Duodenal mucosa (tissue), 2 donors: Measurements from ENCODE around the gene MTMR2.
"Not testable (repeated sequence)": the region's sequence is repeated elsewhere in the genome, so short reads cannot be mapped to it uniquely, and the experiment has no call there.

Source experiments
- H3K27ac ChIP-seq: one replicate; pipeline ENCODE4 v1.7.0; 2013; ENCODE audit warnings: low read depth, low read length
- H3K27me3 ChIP-seq, 2 donors: one replicate each; pipeline ENCODE4 v1.7.0; 2013; ENCODE audit warnings: low read length in 2 of 2, control low read depth in 1 of 2; ENCODE audit not compliant: insufficient read depth in 2 of 2, control insufficient read depth in 1 of 2
- H3K36me3 ChIP-seq, 2 donors: one replicate each; pipeline ENCODE4 v1.7.0; 2013; ENCODE audit warnings: low read length in 2 of 2, control low read depth in 1 of 2; ENCODE audit not compliant: insufficient read depth in 2 of 2, control insufficient read depth in 1 of 2
- H3K4me1 ChIP-seq, 2 donors: one replicate each; pipeline ENCODE4 v1.7.0; 2013; ENCODE audit warnings: low read length in 2 of 2, control low read depth in 1 of 2; ENCODE audit not compliant: insufficient read depth in 2 of 2, control insufficient read depth in 1 of 2
- H3K4me3 ChIP-seq, 2 donors: one replicate each; pipeline ENCODE4 v1.7.0; 2013; ENCODE audit warnings: low read length in 2 of 2, low read depth in 1 of 2
- H3K9ac ChIP-seq, 2 donors: one replicate each; pipeline ENCODE4 v1.7.0; 2013; ENCODE audit warnings: low read length in 2 of 2, low read depth in 1 of 2
- H3K9me3 ChIP-seq, 2 donors: one replicate each; pipeline ENCODE4 v1.7.0; 2013; ENCODE audit warnings: low read length in 2 of 2, control low read depth in 1 of 2; ENCODE audit not compliant: control insufficient read depth in 1 of 2

The MTMR2 gene

DNA sequence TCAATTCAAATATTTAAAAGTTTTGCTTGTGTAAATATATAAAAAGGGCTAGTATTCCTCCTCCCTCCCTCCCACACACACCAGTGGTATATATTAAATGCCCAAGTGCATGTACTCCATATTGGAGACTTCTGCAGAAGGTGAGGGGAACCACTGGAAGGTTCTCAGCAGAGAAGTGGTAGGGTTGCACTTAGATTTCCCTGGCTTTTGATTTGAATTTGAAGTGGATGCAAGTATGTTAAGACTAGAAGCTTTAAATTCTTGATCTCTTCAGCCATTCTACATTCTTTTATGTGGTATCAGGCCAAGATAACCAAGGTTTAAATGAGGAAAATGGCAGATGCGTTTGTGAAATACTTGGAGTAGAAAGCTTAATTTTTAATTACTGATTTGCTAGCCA lies 90.5 kb downstream of the MTMR2 start:
- Histone ChIP-seq H3K9me3 (no peaks in the 10 kb centered on the region), H3K9ac (no peak overlapping the region), H3K4me1 (peaks cover 0 to 3% of the 10 kb centered on the region in 2 donors), H3K27me3 (no peaks in the 10 kb centered on the region), H3K4me3 (no peak overlapping the region), H3K27ac (no peak overlapping the region), H3K36me3 (peaks cover 14 to 66% of the 10 kb centered on the region in 2 donors)

DNA sequence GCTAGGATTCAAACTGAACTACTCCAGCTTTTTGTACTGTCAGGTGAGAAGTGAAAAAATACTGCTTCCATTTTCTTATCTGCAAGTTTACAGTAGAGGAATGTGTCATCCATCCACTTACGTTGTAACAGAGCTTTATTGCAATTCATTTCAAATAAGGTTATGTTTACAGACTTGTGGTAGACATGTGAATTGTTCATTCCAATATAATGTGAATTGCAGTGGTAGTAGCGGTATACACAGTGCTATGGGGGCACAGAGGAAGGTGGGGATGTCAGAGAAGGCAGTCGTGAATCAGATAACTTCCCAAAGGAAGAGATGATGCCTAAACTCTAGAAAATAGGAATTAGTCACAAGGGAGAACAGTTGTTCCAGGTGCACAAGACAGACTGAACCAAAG lies 91.1 kb downstream of the MTMR2 start:
- H3K27ac ChIP-seq, result no peak overlapping the region
- no peak overlapping the region for H3K9ac ChIP-seq
- H3K4me1 ChIP-seq, result peaks cover 0 to 3% of the 10 kb centered on the region in 2 donors
- peaks cover 10 to 61% of the 10 kb centered on the region in 2 donors for H3K36me3 ChIP-seq
- H3K4me3 ChIP-seq, result no peak overlapping the region
- no peaks in the 10 kb centered on the region for H3K27me3 ChIP-seq
- H3K9me3 ChIP-seq, result no peaks in the 10 kb centered on the region

DNA sequence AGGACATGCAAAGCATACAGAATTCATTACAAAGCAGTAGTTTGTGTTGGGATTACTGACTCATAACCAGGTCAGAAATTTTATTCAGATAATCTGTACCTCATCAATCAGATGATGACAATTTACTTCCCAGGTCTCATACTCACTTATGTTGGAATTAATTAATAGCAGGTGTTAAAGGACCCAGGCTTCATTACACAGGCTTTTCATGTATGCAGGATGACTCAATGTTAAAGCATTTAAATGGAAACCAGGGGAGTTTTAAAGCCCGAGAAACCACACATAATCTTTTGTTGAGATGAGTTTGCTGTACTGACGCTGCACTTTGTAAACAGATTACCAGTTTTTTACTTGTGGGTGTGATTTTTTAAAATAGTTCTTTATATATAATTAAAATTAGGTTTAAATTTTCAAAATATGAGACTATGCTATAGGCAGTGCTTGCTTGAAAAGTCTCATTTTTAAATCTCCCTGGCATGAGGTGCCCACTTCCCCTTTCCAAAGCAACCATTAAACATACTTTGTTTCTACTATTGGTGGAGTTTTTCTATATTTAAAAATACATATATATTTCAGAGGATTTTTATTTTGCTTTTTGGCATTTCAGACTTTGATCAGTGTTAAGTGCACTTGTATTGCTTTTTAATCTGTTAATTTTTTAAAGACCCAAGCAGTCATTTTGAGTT lies 92.6 kb downstream of the MTMR2 start:
- Histone ChIP-seq H3K9me3 (no peaks in the 10 kb centered on the region), H3K9ac (no peak overlapping the region), H3K27me3 (no peaks in the 10 kb centered on the region), H3K4me3 (no peak overlapping the region), H3K27ac (no peak overlapping the region), H3K36me3 (peaks cover 8 to 57% of the 10 kb centered on the region in 2 donors), H3K4me1 (peaks cover 0 to 2% of the 10 kb centered on the region in 2 donors)

DNA sequence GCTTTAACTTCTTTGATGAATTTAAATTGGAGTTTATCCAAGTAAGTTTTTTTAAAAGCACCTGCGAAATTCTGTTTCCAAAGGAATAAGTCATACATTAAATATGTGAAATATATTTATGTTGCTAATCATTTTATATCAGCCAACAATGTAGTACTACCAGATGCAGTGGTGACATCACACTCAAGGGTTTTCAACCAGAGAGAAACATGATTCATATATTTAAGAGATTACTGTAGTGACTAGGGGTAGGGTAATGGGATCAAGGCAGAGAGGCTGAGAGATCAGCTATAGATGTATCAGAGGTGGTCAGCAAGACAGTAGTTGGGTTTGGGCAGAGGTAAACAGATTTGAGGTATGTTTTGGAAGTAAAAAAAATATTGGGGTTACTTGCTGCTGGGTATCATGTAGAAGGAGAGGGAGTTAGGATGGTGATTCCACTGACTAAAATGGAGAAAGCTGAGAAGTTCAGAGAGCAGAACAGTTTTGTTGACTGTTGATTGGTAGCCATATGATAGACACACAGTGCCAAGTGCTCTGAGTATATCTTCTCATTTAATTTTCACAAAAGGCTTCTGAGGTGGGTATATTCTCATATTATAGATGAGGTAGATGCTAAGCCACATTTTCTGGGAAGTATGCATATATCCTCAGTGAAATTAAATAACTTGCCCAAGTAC lies 94.2 kb downstream of the MTMR2 start:
- peaks cover 8 to 51% of the 10 kb centered on the region in 2 donors for H3K36me3 ChIP-seq
- H3K9ac ChIP-seq, result no peak overlapping the region
- no peak overlapping the region for H3K27ac ChIP-seq
- H3K9me3 ChIP-seq, result no peaks in the 10 kb centered on the region
- no peaks in the 10 kb centered on the region for H3K27me3 ChIP-seq
- H3K4me3 ChIP-seq, result no peak overlapping the region
- no peaks in the 10 kb centered on the region for H3K4me1 ChIP-seq

DNA sequence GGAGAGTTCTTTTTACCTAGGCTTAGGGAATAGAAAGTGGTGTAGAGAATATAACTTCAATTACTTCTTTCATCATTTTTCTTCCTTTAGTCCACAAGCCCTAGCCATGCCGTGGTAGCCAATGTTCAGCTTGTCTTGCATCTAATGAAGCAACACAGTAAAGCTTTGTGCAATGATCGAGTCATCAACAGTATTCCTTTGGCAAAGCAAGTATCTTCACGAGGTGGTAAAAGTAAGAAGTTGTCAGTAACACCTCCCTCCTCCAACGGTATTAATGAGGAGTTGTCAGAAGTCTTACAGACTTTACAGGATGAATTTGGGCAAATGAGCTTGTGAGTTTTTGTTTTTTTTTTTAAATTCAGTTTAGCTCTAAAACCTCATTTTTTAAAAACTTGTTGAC lies 96.2 kb downstream of the MTMR2 start:
- Histone ChIP-seq H3K9me3 (no peaks in the 10 kb centered on the region), H3K27ac (no peak overlapping the region), H3K9ac (no peak overlapping the region), H3K4me3 (no peak overlapping the region), H3K27me3 (no peaks in the 10 kb centered on the region), H3K36me3 (peaks cover 11 to 48% of the 10 kb centered on the region in 2 donors), H3K4me1 (no peaks in the 10 kb centered on the region)

DNA sequence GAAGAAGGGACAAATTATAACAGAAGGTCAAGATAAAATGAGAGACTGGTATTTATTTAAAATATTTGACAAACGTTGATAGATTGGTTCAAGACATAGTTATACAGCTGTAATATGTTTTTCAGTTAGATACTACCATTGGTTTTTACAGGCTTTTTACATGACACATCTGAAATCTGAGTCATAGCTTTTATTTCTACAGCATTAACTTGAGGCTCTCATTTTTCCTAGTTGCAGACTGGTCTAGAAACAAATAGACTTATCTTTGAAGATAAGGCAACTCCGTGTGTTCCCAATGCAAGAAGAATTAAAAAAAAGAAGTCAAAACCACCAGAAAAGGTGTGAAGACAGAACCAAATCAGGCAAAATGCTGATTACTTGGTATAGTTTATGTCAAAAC lies 102.3 kb downstream of the MTMR2 start:
- H3K27me3 ChIP-seq, result no peaks in the 10 kb centered on the region
- peaks cover 7 to 43% of the 10 kb centered on the region in 2 donors for H3K36me3 ChIP-seq

DNA sequence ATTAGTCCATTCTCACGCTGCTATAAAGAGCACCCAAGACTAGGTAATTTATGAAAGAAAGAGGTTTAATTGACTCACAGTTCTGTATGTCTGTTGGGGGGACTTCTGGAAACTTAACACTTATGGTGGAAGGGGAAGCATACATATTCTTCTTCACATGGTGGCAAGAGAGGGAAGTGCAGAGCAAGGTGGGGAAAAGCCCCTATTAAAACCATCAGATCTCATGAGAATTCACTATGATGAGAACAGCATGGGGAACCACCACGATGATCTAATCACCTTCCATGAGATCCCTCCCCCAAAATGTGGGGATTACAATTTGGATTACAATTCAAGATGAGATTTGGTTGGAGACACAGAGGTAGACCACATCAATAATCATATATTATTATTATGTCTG lies 107.9 kb downstream of the MTMR2 start:
- H3K27me3 ChIP-seq, result no peaks in the 10 kb centered on the region
- no peak overlapping the region for H3K4me3 ChIP-seq
- no peaks in the 10 kb centered on the region for H3K9me3 ChIP-seq
- no peaks in the 10 kb centered on the region for H3K4me1 ChIP-seq
- H3K9ac ChIP-seq, result no peak overlapping the region
- H3K36me3 ChIP-seq, result peaks cover 3 to 41% of the 10 kb centered on the region in 2 donors
- H3K27ac ChIP-seq, result no peak overlapping the region

More for the DNA sequence above, 102.3 kb downstream of the MTMR2 start:
- no peaks in the 10 kb centered on the region for H3K9me3 ChIP-seq
- no peaks in the 10 kb centered on the region for H3K4me1 ChIP-seq
- H3K4me3 ChIP-seq, result no peak overlapping the region
- H3K27ac ChIP-seq, result no peak overlapping the region
- no peak overlapping the region for H3K9ac ChIP-seq

DNA sequence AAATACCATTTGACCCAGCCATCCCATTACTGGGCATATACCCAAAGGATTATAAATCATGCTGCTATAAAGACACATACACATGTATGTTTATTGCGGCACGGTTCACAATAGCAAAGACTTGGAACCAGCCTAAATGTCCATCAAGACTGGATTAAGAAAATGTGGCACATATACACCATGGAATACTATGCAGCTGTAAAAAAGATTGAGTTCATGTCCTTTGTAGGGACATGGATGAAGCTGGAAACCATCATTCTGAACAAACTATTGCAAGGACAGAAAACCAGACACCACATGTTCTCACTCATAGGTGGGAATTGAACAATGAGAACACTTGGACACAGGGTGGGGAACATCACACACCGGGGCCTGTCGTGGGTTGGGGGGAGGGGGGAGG lies 112.9 kb downstream of the MTMR2 start:
- H3K4me3 ChIP-seq, H3K4me1 ChIP-seq, H3K9ac ChIP-seq, H3K27ac ChIP-seq, H3K9me3 ChIP-seq, H3K27me3 ChIP-seq: not testable (repeated sequence)
- peaks cover 9 to 26% of the 10 kb centered on the region in 2 donors for H3K36me3 ChIP-seq

DNA sequence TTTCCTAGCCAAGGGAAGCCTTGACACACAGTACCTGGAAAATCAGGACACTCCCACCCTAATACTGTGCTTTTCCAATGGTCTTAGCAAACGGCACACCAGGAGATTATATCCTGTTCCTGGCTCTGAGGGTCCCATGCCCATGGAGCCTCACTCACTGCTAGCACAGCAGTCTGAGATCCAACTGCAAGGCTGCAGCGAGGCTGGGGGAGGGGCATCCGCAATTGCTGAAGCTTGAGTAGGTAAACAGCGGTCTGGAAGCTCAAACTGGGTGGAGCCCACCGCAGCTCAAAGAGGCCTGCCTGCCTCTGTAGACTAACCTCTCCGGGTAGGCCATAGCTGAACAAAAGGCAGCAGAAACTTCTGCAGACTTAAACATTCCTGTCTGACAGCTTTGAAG lies 117.4 kb downstream of the MTMR2 start:
- not testable (repeated sequence) for H3K9me3 ChIP-seq, H3K27me3 ChIP-seq, H3K4me3 ChIP-seq, H3K9ac ChIP-seq, H3K27ac ChIP-seq, H3K4me1 ChIP-seq
- H3K36me3 ChIP-seq, result peaks cover 6 to 30% of the 10 kb centered on the region in 2 donors

DNA sequence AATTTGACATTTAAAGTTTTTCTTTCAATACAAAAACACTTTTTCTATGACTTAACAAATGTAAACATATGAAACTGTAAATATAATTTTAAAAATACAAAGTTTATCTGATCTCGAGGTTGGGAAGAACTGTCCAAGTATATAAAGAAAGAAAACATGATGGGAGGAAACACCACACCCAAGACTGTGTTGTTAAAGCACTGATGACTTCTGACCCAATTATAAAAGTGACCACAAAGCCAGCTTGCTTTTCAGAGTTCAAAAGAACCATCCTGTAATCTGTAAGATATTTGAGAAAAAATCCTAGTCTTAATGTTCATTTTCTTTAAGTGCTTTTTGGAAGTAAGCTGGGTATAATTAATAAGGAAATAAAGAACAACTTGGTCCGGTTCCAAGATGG lies 118.0 kb downstream of the MTMR2 start:
- H3K4me1 ChIP-seq, result no peaks in the 10 kb centered on the region
- H3K27ac ChIP-seq, result no peak overlapping the region
- peaks cover 6 to 34% of the 10 kb centered on the region in 2 donors for H3K36me3 ChIP-seq
- no peak overlapping the region for H3K9ac ChIP-seq
- H3K27me3 ChIP-seq, result no peaks in the 10 kb centered on the region
- no peaks in the 10 kb centered on the region for H3K9me3 ChIP-seq
- H3K4me3 ChIP-seq, result no peak overlapping the region
